Prostate gland (tissue), 2 donors: ENCODE measurements around the gene RAN. TPM values are rescaled to one million over a fixed set of nuclear protein-coding genes. Genes with fewer than 3 reads are reported as not detected.

ENCODE experiments used
- DNase-seq: peaks from one replicate; pipeline ENCODE4 v3.0.0-alpha.2; 2019; ENCODE audit warnings: low spot score
- H3K27ac ChIP-seq, 2 donors: fragments of 200-600 bp; sonication (generic); 2 replicates each; pipeline ENCODE4 v1.5.1; 2017 to 2019
- H3K27me3 ChIP-seq: fragments of 200-600 bp; sonication (generic); replicated peaks from 2 replicates; pipeline ENCODE4 v1.5.1; 2019; ENCODE audit not compliant: insufficient read depth
- H3K36me3 ChIP-seq, 2 donors: fragments of 200-600 bp; sonication (generic); 1 replicate in 1 of 2; 2 replicates in 1 of 2; pipeline versions ENCODE4 v1.5.1 to v1.8.1; 2017 to 2019
- H3K4me1 ChIP-seq: fragments of 200-600 bp; sonication (generic); replicated peaks from 2 replicates; pipeline ENCODE4 v1.5.1; 2019
- H3K4me3 ChIP-seq, 2 donors: fragments of 200-600 bp; sonication (generic); 2 replicates each; pipeline ENCODE4 v1.5.1; 2017 to 2019
- H3K9me3 ChIP-seq: fragments of 200-600 bp; sonication (generic); 2 replicates; pipeline ENCODE4 v1.5.1; 2017
- CTCF ChIP-seq, 4 experiments: fragments of 200-600 bp in 2 of 4; fragments of 450-650 bp in 2 of 4; sonication (generic) in 2 of 4; IDR thresholded peaks; 1 replicate in 3 of 4; 2 replicates in 1 of 4; pipeline ENCODE4 v1.5.1; 2016 to 2019; ENCODE audit warnings: antibody characterized with exemption in 4 of 4, mild to moderate bottlenecking in 2 of 4, moderate library complexity in 2 of 4
- POLR2A ChIP-seq: fragments of 450-650 bp; IDR thresholded peaks from one replicate; pipeline ENCODE4 v1.6.1; 2016; ENCODE audit warnings: antibody characterized with exemption, mild to moderate bottlenecking
- POLR2AphosphoS5 ChIP-seq: sonication (generic); formaldehyde crosslinking; IDR thresholded peaks from one replicate; pipeline ENCODE4 v1.6.1; 2017; ENCODE audit warnings: antibody characterized with exemption
- WGBS: methylation state at CpG from one replicate; pipeline ENCODE4 v1.1.5; 2018; 5-methylcytosine and 5-hydroxymethylcytosine counted together
- intact Hi-C: fragments of 100-400 bp; cut with DNase I; formaldehyde crosslinking; loops from one replicate; pipeline ENCODE4 v1.14.2; 2022
- total RNA-seq, 2 donors: library from RNA; depleted of rRNA; stranded (reverse); fragments of >200 nt; gene quantifications; one replicate each; pipeline ENCODE4 v1.1.0, GENCODE V29; 2016

Gene RAN
- total RNA-seq, 2 donors from 2014 or later: 131 to 220 TPM

DNA sequence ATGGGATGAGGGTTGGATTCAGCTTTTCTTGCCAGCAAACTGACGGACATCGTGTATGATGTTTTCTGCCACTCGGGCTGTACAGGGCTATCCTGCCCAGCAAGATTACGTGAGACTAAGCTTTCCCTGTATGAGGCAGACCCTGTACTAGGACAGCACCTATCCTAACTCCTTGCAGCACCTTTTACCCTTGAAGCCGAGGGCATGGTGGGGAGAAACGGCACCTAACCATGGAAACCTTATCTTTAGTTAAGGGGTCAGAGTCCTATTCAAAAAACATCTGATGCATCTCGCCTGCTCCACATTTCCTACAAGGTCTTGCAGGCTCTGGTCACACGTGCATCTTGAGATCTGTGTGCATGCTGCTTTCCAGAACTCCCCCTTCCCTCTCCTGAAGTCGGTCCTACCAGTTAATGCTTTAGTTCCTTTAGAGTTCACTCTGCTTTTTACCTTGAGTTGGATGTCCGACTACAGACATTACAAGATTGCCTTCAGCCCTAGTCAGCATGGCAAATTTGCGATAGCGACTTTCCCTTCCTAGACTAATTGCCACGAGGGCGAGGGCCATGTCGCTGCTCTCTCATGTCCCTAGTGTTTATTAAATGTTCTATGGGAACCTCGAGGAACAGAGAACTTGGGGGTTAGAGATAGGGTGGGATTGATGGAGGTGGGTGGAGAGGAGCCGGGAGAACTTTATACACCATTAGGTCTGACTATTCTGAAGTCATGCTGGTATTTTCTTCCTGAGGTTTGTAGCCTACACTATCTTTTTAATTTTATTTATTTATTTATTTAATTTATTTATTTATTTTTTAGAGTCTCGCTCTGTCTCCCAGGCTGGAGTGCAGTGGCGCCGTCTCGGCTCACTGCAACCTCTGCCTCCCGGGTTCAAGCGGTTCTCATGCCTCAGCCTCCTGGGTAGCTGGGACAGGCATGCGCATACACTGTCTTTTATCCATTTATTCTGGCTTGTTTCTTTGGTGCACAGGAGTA, 6.6 kb downstream of the RAN start:
- no peaks in the 10 kb centered on the region for H3K9me3 ChIP-seq
- H3K4me3 ChIP-seq: no peak overlapping the region
- peaks cover 0 to 16% of the 10 kb centered on the region in 2 donors for H3K36me3 ChIP-seq
- DNase-seq: no peak
- no peaks in the 10 kb centered on the region for H3K4me1 ChIP-seq
- no peaks in the 10 kb centered on the region for H3K27me3 ChIP-seq
- TF ChIP-seq POLR2AphosphoS5 (no peak), CTCF (IDR thresholded peaks at IDR 0.05) (no peak), POLR2A (no peak)
- intact Hi-C loops: no loop called here
- WGBS: 77% methylated on average over 24 of the region's 24 CpGs
- H3K27ac ChIP-seq: no peak overlapping the region

- no peaks in the 10 kb centered on the region for H3K9me3 ChIP-seq
- no peak for DNase-seq
- 92% methylated on average over 13 of the region's 13 CpGs for WGBS
- intact Hi-C loops: no loop called here
- H3K4me3 ChIP-seq: no peak overlapping the region
- H3K27me3 ChIP-seq: no peaks in the 10 kb centered on the region
- no peaks in the 10 kb centered on the region for H3K4me1 ChIP-seq
- no peak overlapping the region for H3K27ac ChIP-seq
- peaks cover 0 to 16% of the 10 kb centered on the region in 2 donors for H3K36me3 ChIP-seq
- no peak for TF ChIP-seq CTCF (IDR thresholded peaks at IDR 0.05)
- no peak for TF ChIP-seq POLR2AphosphoS5
- no peak for TF ChIP-seq POLR2A
These were observed 7.4 kb downstream of the RAN start for GRCh38 chr12:130879212-130879686.

DNA sequence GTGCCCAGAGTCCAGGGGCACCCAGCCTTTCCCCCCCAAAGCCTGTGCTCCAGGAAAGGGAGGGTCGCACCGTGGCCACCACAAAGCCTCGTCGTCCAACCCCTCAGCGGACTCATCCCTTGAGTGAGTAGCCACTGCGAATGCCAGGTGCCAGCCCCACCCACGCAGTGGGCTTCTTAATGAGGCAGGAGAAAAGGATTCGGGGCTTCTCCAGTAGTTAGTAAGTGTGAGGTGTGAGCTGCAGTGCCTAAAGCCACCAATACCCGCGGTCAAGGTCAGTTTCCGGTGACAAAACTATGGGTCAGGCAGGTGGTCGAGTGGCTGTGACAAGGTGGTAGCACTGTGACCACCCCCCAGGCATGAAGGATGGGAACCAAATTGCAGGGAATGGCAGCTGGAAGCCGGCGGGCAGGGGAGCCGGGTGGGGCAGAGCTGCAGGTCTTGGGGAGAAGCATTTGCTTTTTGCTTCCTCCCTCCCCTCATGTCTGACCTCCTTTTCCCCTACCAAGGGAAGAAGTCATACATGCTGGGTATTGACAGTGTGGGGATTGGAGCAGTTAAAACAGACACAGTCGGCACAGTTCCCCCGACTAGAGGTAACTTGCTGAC, 8.0 kb downstream of the RAN start:
- Histone ChIP-seq H3K27me3 (no peaks in the 10 kb centered on the region), H3K4me3 (no peak overlapping the region), H3K9me3 (no peaks in the 10 kb centered on the region), H3K27ac (no peak overlapping the region), H3K36me3 (peaks cover 0 to 12% of the 10 kb centered on the region in 2 donors), H3K4me1 (no peaks in the 10 kb centered on the region)
- no peak for TF ChIP-seq POLR2A
- no peak for TF ChIP-seq POLR2AphosphoS5
- no peak for TF ChIP-seq CTCF (IDR thresholded peaks at IDR 0.05)
- intact Hi-C loops: no loop called here
- 70% methylated on average over 17 of the region's 17 CpGs for WGBS
- DNase-seq: no peak

GRCh38 chr12:130880411-130880885, 8.6 kb downstream of the RAN start:
- Histone ChIP-seq H3K36me3 (peaks cover 0 to 6% of the 10 kb centered on the region in 2 donors), H3K9me3 (no peaks in the 10 kb centered on the region), H3K4me3 (peak overlapping the region in 1 of 2 donors; percentile 6), H3K27me3 (no peaks in the 10 kb centered on the region), H3K27ac (no peak overlapping the region), H3K4me1 (no peaks in the 10 kb centered on the region)
- DNase-seq: no peak
- TF ChIP-seq POLR2AphosphoS5: no peak
- TF ChIP-seq POLR2A: no peak
- TF ChIP-seq CTCF (IDR thresholded peaks at IDR 0.05): no peak
- intact Hi-C loops: no loop called here
- 38% methylated on average over 10 of the region's 10 CpGs for WGBS
